Kidney capillary endothelial cell (primary cell): ENCODE data around the gene GABBR2.

Source experiments
- DNase-seq: peaks from one replicate; pipeline ENCODE4 v3.0.0-alpha.2; 2018; ENCODE audit warnings: low spot score

GABBR2 gene

GRCh38 chr9:98255061-98255577 is 453.6 kb downstream of the GABBR2 start:
- DNase-seq, result peak; percentile 42

- DNase-seq, result no peak
Observed at GRCh38 chr9:98254228-98255060, 454.3 kb downstream of the GABBR2 start.

DNA sequence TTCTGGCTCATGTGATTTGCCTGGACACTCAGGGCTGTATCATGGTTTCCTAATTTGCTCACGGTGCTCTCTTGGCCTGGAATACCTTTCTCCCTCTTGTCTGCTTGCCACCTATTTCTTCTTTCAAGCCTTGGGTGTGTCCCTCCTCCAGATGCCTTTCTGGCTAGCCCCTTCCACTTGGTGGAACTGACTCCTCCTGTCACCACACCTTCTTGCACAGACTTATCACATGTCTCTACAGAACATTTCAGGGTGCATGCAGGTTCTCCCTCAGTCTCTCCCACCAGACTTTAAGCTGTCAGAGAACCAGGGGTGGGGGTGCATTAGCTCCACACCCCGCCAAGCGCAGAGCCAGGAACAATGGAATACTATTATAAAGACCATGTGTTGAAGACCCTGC is 455.2 kb downstream of the GABBR2 start:
- DNase-seq, result no peak

DNA sequence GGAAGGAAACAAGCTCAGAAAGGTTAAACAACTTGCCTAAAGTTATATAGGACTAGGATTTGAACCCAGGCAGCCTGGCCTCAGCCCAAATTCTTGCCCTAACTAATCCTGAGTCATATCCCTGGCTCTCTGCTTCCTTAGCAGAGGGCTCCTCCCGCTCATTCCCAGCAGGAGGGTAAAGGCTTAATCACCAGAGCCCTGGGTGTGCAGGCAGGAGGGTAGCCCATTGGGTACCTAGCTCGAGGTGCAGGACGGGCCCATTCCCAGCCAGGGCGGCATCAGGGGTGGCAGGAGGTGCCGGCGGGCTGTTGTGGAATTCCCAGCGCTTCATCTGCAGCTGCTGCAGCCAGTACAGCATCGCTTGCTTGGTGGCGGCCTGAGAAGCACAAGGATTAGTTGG is 457.2 kb downstream of the GABBR2 start:
- DNase-seq, result peak; percentile 70

DNA sequence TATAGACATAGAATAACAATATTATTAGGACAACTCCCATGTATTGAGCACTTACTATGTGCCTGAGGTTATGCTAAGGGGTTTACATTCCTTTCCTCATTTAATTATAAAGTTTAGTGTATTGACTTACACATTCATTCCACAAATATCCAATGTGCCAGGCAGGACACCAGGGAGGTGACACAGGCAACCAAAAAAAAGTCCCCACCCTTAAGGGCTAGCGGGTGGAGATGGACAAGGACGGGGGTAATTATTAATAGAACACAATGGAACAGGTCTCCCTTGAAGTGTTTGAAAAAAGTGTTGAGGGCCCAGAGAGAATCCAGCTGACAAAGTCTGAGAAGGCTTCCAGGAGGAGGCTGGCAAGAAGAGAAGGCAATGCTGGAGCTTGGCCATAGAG is 459.0 kb downstream of the GABBR2 start:
- no peak for DNase-seq

GRCh38 chr9:98248737-98249474 is 459.8 kb downstream of the GABBR2 start:
- DNase-seq, result peak; percentile 82

DNA sequence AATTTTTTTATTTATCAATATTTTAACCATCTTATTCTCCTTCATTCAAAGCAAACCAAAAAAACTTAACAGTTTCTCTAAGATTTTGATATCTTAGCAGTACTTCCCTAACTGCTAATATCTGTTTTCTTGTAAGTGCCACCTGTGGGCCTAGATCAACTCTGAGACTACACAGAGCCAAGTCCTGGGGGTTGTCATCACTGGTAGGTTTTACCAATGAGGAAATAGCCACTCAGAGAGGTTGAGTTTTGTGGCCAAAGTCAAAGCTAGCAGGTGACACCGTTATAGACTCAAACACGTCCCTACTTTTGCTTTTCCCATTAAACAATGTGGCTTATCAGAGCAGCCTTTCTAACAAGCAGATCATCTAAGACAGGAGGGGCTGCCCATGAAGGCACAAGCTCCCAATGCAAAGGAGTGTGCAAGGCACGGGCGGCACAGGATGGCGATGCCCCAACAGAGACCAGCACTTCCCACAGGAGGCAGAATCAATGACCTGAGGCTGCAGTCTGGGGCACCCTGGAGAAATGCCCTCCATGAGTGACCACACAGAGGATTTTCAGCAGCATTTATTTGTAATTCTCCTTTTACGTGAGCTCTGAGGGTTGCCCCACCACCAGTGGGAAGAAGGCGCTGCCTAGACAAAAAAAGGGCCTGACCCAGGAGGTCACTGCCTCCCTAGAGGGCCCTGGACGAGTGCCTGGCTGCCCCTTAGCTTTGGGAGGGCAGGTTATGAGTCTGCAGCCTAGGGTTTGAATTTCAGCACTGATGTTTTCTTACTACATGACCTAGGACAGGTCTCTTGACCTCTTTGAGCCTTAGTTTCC is 460.7 kb downstream of the GABBR2 start:
- no peak for DNase-seq

GRCh38 chr9:98242426-98242825 is 466.3 kb downstream of the GABBR2 start:
- no peak for DNase-seq

DNA sequence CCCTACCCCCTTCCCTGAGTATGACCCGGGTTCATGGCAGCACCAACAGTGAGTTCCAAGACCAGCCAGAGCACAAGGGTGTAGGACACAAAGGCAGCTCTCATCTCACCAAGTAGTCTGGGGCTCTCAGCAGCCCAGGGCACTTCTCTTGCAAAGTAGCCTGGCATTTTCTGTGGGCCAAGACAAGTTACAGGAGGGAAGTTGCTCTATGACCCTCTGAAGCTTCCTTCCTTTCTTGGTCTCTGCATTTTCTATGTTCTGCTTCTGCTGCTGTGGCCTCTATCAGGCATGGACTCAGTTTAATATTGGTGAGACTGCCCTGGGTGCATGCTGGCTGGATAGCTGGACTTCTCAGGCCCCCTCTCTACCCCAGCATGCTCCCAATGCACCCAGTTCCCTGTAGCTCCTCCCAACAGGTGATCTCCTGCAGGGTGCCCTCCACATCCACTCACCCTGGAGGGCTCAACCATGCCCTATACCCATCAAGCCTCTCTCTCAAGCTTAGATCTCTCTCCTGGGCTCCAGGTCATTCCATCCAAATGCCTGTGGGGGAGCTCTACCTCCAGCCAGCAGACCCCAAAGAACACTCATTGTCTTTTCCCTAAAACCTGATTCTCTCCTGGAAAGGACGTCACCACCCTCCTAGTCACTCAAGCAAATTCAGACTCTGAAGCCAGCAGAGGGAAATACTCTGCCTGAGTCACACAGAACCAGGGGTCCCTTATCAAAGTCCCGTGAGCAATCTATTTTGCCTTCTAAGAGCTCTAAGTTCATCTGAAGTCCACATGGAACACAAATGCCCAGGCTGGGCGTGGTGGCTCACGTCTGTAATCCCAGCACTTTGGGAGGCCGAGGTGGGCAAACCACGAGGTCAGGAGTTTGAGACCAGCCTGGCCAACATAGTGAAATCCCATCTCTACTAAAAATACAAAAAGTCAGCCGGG is 467.1 kb downstream of the GABBR2 start:
- no peak for DNase-seq

DNA sequence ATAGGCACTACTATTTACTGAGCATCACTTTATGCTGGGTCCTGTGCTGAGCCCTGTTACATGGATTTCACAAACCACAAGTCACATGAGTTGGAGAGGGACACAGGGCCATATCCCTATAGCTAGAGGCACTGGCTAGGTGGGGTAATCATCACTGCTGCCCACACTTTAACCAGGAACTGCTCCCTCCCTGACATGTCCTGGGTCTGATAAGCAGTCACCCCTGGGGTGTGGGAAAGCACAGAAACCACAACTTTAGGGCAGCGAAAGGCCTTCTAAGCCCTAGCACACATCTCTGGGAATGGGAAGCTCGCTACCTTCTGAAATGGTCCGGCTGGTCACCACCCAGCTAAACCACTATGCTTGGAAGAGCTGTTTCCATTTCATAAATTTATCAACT is 468.3 kb downstream of the GABBR2 start:
- DNase-seq, result no peak
